Measurements from ENCODE around the gene GLMP. TPM values are rescaled to one million over a fixed set of nuclear protein-coding genes. Genes with fewer than 3 reads are reported as not detected.

GLMP gene
- total RNA-seq, 1 experiment from 2014 or later = 29.2 TPM

- Histone ChIP-seq H3K27ac (peak within 1 kb of the TSS; percentile 63), H3K27me3 (ENCODE audit: insufficient read depth, low read depth) (no peaks in the 10 kb centered on the region), H3K4me1 (replicated peaks; ENCODE audit: insufficient read depth) (peaks cover 18% of the 10 kb centered on the region), H3F3A (ENCODE audit: insufficient read depth, low read depth) (peaks cover 37% of the 10 kb centered on the region; the same call in 1 of the 2 replicates), H3K4me2 (peak within 1 kb of the TSS; percentile 97), H4K20me1 (ENCODE audit: insufficient read depth) (peaks cover 34% of the 10 kb centered on the region), H3K4me3 (peak within 1 kb of the TSS; percentile 100), H3K9me2 (ENCODE audit: insufficient read depth) (no peaks in the 10 kb centered on the region), H3K9me3 (ENCODE audit: insufficient read depth, low read depth) (no peaks in the 10 kb centered on the region), H3K79me2 (ENCODE audit: low read depth) (peaks cover 45% of the 10 kb centered on the region), H2AFZ (peak within 1 kb of the TSS; percentile 85), H3K36me3 (ENCODE audit: low read depth) (peaks cover 35% of the 10 kb centered on the region)
- intact Hi-C loops (cut with micrococcal nuclease; ENCODE audit: unreplicated experiment) = no loop called here
- ChIA-PET CTCF (interaction anchor here (0.6 to 0.8 kb wide), 2 partner anchors 22 to 298 kb away, joined by 3 to 4 read pairs; no protein-coding TSS in a partner anchor), POLR2A (ENCODE audit: unreplicated experiment) (interaction anchor here (1.2 kb wide), 1 partner anchor 119 kb away, joined by 4 read pairs; no protein-coding TSS in a partner anchor)
- DNase-seq = peak; percentile 97 to 99
- BruUV-seq (replicated peaks) = no TSS peak
- TF ChIP-seq CTCF (conservative IDR thresholded peaks at IDR 0.05) = no peak; the same call in 1 of the 2 replicates
- TF ChIP-seq EZH2 (IDR thresholded peaks at IDR 0.05; ENCODE audit: low read depth) = no peak
Measured at GRCh38 chr1:156338180-156338976, 42.9 kb upstream of the GLMP start, which contains the start of the genes CCT3 and TSACC. Gene CCT3 (minus strand): TSS chr1:156338292. CDS start chr1:156338184, 108 bp downstream. Gene TSACC (plus strand): TSS chr1:156338526. CDS start chr1:156339758, 1,232 bp downstream.

GRCh38 chr1:156337888-156338179 lies 42.4 kb upstream of the GLMP start:
- Histone ChIP-seq H3K4me3 (peak overlapping the region; percentile 100), H3K27me3 (ENCODE audit: insufficient read depth, low read depth) (no peaks in the 10 kb centered on the region), H3K27ac (peak overlapping the region; percentile 32), H3K4me2 (peak overlapping the region; percentile 97), H4K20me1 (ENCODE audit: insufficient read depth) (peaks cover 37% of the 10 kb centered on the region), H3F3A (ENCODE audit: insufficient read depth, low read depth) (peaks cover 37% of the 10 kb centered on the region), H3K9me3 (ENCODE audit: insufficient read depth, low read depth) (no peaks in the 10 kb centered on the region), H3K4me1 (replicated peaks; ENCODE audit: insufficient read depth) (peaks cover 18% of the 10 kb centered on the region), H2AFZ (peak overlapping the region; percentile 85), H3K9me2 (ENCODE audit: insufficient read depth) (no peaks in the 10 kb centered on the region), H3K79me2 (ENCODE audit: low read depth) (peaks cover 48% of the 10 kb centered on the region), H3K36me3 (ENCODE audit: low read depth) (peaks cover 41% of the 10 kb centered on the region)
- BruUV-seq (replicated peaks) = TSS peak; percentile 36
- intact Hi-C loops (cut with micrococcal nuclease; ENCODE audit: unreplicated experiment) = no loop called here
- TF ChIP-seq CTCF (conservative IDR thresholded peaks at IDR 0.05) = no peak
- no peak for TF ChIP-seq EZH2 (IDR thresholded peaks at IDR 0.05; ENCODE audit: low read depth)
- ChIA-PET CTCF (interaction anchor here (0.6 to 0.8 kb wide), 3 partner anchors 22 to 297 kb away, joined by 3 to 8 read pairs (median 4); no protein-coding TSS in a partner anchor), POLR2A (ENCODE audit: unreplicated experiment) (interaction anchor here (1.2 kb wide), 1 partner anchor 120 kb away, joined by 4 read pairs; no protein-coding TSS in a partner anchor)
- no peak for DNase-seq

GRCh38 chr1:156337052-156337887 lies 41.8 kb upstream of the GLMP start:
- H3K4me2 ChIP-seq = peak overlapping the region; percentile 97
- H3K36me3 ChIP-seq (ENCODE audit: low read depth) = peaks cover 46% of the 10 kb centered on the region
- CTCF ChIA-PET = interaction anchor here (0.6 to 0.8 kb wide), 4 partner anchors 23 to 297 kb away, joined by 3 to 8 read pairs (median 4); no protein-coding TSS in a partner anchor
- peaks cover 54% of the 10 kb centered on the region for H3K79me2 ChIP-seq (ENCODE audit: low read depth)
- H3K27me3 ChIP-seq (ENCODE audit: insufficient read depth, low read depth) = no peaks in the 10 kb centered on the region
- BruUV-seq (replicated peaks) = no TSS peak
- POLR2A ChIA-PET (ENCODE audit: unreplicated experiment) = interaction anchor here (1.2 kb wide), 1 partner anchor 120 kb away, joined by 4 read pairs; no protein-coding TSS in a partner anchor
- H3K4me3 ChIP-seq = peak overlapping the region; percentile 100
- H3K9me2 ChIP-seq (ENCODE audit: insufficient read depth) = no peaks in the 10 kb centered on the region
- TF ChIP-seq EZH2 (IDR thresholded peaks at IDR 0.05; ENCODE audit: low read depth) (no peak), CTCF (conservative IDR thresholded peaks at IDR 0.05) (no peak)
- peak overlapping the region; percentile 85 for H2AFZ ChIP-seq
- DNase-seq = no peak
- intact Hi-C loops (cut with micrococcal nuclease; ENCODE audit: unreplicated experiment) = no loop called here
- peaks cover 37% of the 10 kb centered on the region for H4K20me1 ChIP-seq (ENCODE audit: insufficient read depth)
- peaks cover 34% of the 10 kb centered on the region for H3F3A ChIP-seq (ENCODE audit: insufficient read depth, low read depth)
- H3K9me3 ChIP-seq (ENCODE audit: insufficient read depth, low read depth) = no peaks in the 10 kb centered on the region
- H3K27ac ChIP-seq = peak overlapping the region; percentile 32; the same call in 1 of the 2 replicates
- H3K4me1 ChIP-seq (replicated peaks; ENCODE audit: insufficient read depth) = peaks cover 18% of the 10 kb centered on the region
